ENCODE data around the gene HS6ST2. TPM values are rescaled to one million over a fixed set of nuclear protein-coding genes. Genes with fewer than 3 reads are reported as not detected.

Gene HS6ST2
- total and polyA plus RNA-seq, 9 of the 15 experiments (the other 6 are each of a cell fraction or from before 2014, with no cell fraction given) = not detected

DNA sequence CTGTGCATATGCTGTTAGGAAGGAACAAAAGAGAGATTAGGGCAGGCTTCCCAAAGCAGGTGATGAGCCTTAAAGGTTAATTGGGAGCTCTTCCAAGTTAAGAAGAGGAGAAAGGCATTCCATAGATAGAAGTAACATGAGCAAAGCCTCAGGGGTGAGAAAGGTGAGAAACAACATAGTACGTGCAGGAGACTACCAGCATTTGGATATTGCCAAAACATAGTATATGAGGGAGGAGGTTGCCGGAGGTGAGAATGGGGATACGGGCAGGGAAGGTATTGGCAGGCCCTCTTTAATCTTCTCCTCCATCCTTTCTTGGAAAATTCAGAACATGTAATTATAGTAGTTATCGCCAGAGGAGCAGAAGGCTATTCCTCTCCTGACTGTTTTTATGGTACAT, 373.5 kb downstream of the HS6ST2 start:
- WGBS (ENCODE audit: insufficient coverage, low coverage, missing lambda C conversion rate) = 0% methylated on average over 3 of the region's 4 CpGs
- TF ChIP-seq ILF3 (IDR thresholded peaks at IDR 0.05; ENCODE audit: borderline replicate concordance) = no peak
- TF ChIP-seq, protein P1, sequence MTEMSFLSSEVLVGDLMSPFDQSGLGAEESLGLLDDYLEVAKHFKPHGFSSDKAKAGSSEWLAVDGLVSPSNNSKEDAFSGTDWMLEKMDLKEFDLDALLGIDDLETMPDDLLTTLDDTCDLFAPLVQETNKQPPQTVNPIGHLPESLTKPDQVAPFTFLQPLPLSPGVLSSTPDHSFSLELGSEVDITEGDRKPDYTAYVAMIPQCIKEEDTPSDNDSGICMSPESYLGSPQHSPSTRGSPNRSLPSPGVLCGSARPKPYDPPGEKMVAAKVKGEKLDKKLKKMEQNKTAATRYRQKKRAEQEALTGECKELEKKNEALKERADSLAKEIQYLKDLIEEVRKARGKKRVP (CRISPR knock-in tag; IDR thresholded peaks at IDR 0.05) = no peak
- no peak for TF ChIP-seq ZNF668 (CRISPR knock-in tag; IDR thresholded peaks at IDR 0.05)
- TF ChIP-seq ESRRB (CRISPR knock-in tag; IDR thresholded peaks at IDR 0.05; ENCODE audit: borderline replicate concordance) = no peak
- TF ChIP-seq ZBTB7A (IDR thresholded peaks at IDR 0.05; ENCODE audit: borderline replicate concordance, control insufficient read depth, low read depth, low read length) = no peak
- TF ChIP-seq, protein P2, sequence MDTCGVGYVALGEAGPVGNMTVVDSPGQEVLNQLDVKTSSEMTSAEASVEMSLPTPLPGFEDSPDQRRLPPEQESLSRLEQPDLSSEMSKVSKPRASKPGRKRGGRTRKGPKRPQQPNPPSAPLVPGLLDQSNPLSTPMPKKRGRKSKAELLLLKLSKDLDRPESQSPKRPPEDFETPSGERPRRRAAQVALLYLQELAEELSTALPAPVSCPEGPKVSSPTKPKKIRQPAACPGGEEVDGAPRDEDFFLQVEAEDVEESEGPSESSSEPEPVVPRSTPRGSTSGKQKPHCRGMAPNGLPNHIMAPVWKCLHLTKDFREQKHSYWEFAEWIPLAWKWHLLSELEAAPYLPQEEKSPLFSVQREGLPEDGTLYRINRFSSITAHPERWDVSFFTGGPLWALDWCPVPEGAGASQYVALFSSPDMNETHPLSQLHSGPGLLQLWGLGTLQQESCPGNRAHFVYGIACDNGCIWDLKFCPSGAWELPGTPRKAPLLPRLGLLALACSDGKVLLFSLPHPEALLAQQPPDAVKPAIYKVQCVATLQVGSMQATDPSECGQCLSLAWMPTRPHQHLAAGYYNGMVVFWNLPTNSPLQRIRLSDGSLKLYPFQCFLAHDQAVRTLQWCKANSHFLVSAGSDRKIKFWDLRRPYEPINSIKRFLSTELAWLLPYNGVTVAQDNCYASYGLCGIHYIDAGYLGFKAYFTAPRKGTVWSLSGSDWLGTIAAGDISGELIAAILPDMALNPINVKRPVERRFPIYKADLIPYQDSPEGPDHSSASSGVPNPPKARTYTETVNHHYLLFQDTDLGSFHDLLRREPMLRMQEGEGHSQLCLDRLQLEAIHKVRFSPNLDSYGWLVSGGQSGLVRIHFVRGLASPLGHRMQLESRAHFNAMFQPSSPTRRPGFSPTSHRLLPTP (IDR thresholded peaks at IDR 0.05; ENCODE audit: borderline replicate concordance, extremely low read depth, insufficient read length) = no peak
- TF ChIP-seq TOE1 (IDR thresholded peaks at IDR 0.05; ENCODE audit: borderline replicate concordance) = no peak
- TF ChIP-seq TOE1 (CRISPR knock-in tag; IDR thresholded peaks at IDR 0.05; ENCODE audit: borderline replicate concordance, low read depth) = no peak
- no peak for TF ChIP-seq C11orf30 (IDR thresholded peaks at IDR 0.05; ENCODE audit: low read depth)
- TF ChIP-seq ELF1 (tag; IDR thresholded peaks at IDR 0.05) = no peak
- no peak for TF ChIP-seq TBL1XR1 (IDR thresholded peaks at IDR 0.05; ENCODE audit: low read length in 2 of 2)
- TF ChIP-seq, protein P3, sequence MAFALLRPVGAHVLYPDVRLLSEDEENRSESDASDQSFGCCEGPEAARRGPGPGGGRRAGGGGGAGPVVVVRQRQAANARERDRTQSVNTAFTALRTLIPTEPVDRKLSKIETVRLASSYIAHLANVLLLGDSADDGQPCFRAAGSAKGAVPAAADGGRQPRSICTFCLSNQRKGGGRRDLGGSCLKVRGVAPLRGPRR (CRISPR knock-in tag; IDR thresholded peaks at IDR 0.05) = no peak
- TF ChIP-seq, protein P4, sequence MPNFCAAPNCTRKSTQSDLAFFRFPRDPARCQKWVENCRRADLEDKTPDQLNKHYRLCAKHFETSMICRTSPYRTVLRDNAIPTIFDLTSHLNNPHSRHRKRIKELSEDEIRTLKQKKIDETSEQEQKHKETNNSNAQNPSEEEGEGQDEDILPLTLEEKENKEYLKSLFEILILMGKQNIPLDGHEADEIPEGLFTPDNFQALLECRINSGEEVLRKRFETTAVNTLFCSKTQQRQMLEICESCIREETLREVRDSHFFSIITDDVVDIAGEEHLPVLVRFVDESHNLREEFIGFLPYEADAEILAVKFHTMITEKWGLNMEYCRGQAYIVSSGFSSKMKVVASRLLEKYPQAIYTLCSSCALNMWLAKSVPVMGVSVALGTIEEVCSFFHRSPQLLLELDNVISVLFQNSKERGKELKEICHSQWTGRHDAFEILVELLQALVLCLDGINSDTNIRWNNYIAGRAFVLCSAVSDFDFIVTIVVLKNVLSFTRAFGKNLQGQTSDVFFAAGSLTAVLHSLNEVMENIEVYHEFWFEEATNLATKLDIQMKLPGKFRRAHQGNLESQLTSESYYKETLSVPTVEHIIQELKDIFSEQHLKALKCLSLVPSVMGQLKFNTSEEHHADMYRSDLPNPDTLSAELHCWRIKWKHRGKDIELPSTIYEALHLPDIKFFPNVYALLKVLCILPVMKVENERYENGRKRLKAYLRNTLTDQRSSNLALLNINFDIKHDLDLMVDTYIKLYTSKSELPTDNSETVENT (CRISPR knock-in tag; IDR thresholded peaks at IDR 0.05) = no peak
- no peak for TF ChIP-seq PTTG1 (tag; IDR thresholded peaks at IDR 0.05; ENCODE audit: low read depth)
- no peak for TF ChIP-seq GTF2F1 (IDR thresholded peaks at IDR 0.05; ENCODE audit: low read depth, low read length)
- TF ChIP-seq PURB (CRISPR knock-in tag; IDR thresholded peaks at IDR 0.05; ENCODE audit: low read depth) = no peak
- no peak for TF ChIP-seq KLF16 (IDR thresholded peaks at IDR 0.05)
- no peak for TF ChIP-seq MEIS2 (IDR thresholded peaks at IDR 0.05; ENCODE audit: partially characterized antibody)

More for the DNA sequence above, 373.5 kb downstream of the HS6ST2 start:
- Histone ChIP-seq H3K9me3 (replicated peaks; ENCODE audit: control insufficient read depth, insufficient read depth, low read depth, low read length) (no peaks in the 10 kb centered on the region), H3K9me1 (ENCODE audit: control insufficient read depth, insufficient read depth, low read length) (no peaks in the 10 kb centered on the region), H3K4me1 (replicated peaks in 1 of 2; ENCODE audit: control insufficient read depth in 2 of 2, insufficient read depth in 2 of 2, low read length in 2 of 2) (no peaks in the 10 kb centered on the region), H3K27me3 (ENCODE audit: control insufficient read depth in 2 of 2, insufficient read depth in 2 of 2, low read length in 2 of 2) (no peaks in the 10 kb centered on the region), H3K4me3 (no peak overlapping the region), H4K20me1 (replicated peaks; ENCODE audit: control insufficient read depth, insufficient read depth, low read length) (no peaks in the 10 kb centered on the region), H3K79me2 (ENCODE audit: control insufficient read depth, insufficient read depth, low read length) (no peaks in the 10 kb centered on the region), H3K9ac (ENCODE audit: insufficient read depth in 1 of 2, low read depth in 2 of 2, low read length in 2 of 2) (no peak overlapping the region), H3K27ac (ENCODE audit: extremely low read depth, low read depth, low read length) (no peak overlapping the region), H2AFZ (ENCODE audit: low read depth, low read length) (no peak overlapping the region), H3K4me2 (ENCODE audit: insufficient read depth, low read length) (no peak overlapping the region), H3K36me3 (ENCODE audit: control insufficient read depth, insufficient read depth, low read length) (no peaks in the 10 kb centered on the region)
- intact Hi-C loops (cut with micrococcal nuclease) = no loop called here
- no peak for DNase-seq (ENCODE audit: extremely low read depth in 1 of 4, low spot score in 3 of 4)
- no peak for FAIRE-seq
- ATAC-seq = no peak
- ChIA-PET CTCF (ENCODE audit: low intra/inter-chr PET ratio) (no interaction called here), POLR2A (no interaction called here)
- in situ Hi-C loops (cut with MboI) = no loop called here
- no TSS peak for BruUV-seq (replicated peaks)

Data from K562 (cell line).